HL-60 (cell line): ENCODE results near the gene SOCS6.

Experiments
- GABPA ChIP-seq: IDR thresholded peaks from 2 replicates; pipeline ENCODE4 v1.6.1; 2012; ENCODE audit warnings: low read depth
- POLR2AphosphoS5 ChIP-seq: IDR thresholded peaks from 2 replicates; pipeline ENCODE4 v1.6.1; 2012; ENCODE audit warnings: low read depth
- TF ChIP-seq, protein P1 (sequence below): IDR thresholded peaks from one replicate; pipeline ENCODE4 v1.5.1; 2011; ENCODE audit warnings: low read length, control low read depth, inconsistent platforms; ENCODE audit not compliant: insufficient read depth

DNA sequence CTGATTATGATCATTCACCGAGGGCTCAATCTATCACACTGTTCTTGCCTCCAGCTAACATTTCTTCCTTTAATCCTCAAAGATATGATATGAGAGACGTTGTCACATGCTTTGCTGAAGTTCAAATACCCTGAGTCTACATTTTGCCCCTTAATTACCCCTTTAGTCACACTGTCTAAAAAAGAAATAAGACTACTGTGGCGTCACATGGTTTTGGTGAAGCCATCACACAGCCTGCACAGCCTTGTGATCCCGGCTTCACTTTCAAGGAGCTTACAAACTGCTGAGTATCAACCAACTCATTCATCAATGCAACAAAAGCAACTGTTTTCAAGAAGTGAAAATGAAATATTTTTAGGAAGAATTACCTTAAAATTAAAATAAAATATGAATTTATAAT lies 31.9 kb upstream of the SOCS6 start:
- TF ChIP-seq, protein P1, sequence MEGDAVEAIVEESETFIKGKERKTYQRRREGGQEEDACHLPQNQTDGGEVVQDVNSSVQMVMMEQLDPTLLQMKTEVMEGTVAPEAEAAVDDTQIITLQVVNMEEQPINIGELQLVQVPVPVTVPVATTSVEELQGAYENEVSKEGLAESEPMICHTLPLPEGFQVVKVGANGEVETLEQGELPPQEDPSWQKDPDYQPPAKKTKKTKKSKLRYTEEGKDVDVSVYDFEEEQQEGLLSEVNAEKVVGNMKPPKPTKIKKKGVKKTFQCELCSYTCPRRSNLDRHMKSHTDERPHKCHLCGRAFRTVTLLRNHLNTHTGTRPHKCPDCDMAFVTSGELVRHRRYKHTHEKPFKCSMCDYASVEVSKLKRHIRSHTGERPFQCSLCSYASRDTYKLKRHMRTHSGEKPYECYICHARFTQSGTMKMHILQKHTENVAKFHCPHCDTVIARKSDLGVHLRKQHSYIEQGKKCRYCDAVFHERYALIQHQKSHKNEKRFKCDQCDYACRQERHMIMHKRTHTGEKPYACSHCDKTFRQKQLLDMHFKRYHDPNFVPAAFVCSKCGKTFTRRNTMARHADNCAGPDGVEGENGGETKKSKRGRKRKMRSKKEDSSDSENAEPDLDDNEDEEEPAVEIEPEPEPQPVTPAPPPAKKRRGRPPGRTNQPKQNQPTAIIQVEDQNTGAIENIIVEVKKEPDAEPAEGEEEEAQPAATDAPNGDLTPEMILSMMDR = no peak
- TF ChIP-seq POLR2AphosphoS5 = no peak
- no peak for TF ChIP-seq GABPA
